Transverse colon (tissue), 4 donors: ENCODE results near the gene PSKH1. TPM values are rescaled to one million over a fixed set of nuclear protein-coding genes. Genes with fewer than 3 reads are reported as not detected.

ENCODE experiments used
- DNase-seq: peaks from one replicate; pipeline ENCODE4 v3.0.0-alpha.2; 2019
- H3K27ac ChIP-seq, 4 donors: fragments of 200-600 bp; sonication (generic); 2 replicates each; pipeline ENCODE4 v1.5.1; 2016 to 2018; ENCODE audit warnings: inconsistent platforms in 4 of 4
- H3K27me3 ChIP-seq: fragments of 200-600 bp; sonication (generic); 2 replicates; pipeline ENCODE4 v1.5.1; 2017; ENCODE audit warnings: inconsistent platforms
- H3K36me3 ChIP-seq, 4 donors: fragments of 200-600 bp; sonication (generic); 2 replicates each; pipeline ENCODE4 v1.5.1; 2017 to 2019; ENCODE audit warnings: inconsistent platforms in 4 of 4
- H3K4me1 ChIP-seq, 4 donors: fragments of 200-600 bp; sonication (generic); 2 replicates each; pipeline ENCODE4 v1.5.1; 2017 to 2020; ENCODE audit warnings: inconsistent platforms in 4 of 4
- H3K4me3 ChIP-seq, 4 donors: fragments of 200-600 bp; sonication (generic); 1 replicate in 1 of 4; 2 replicates in 3 of 4; pipeline versions ENCODE4 v1.5.1 to v1.6.1; 2017 to 2019; ENCODE audit warnings: inconsistent platforms in 4 of 4
- H3K9me3 ChIP-seq, 2 donors: fragments of 200-600 bp; sonication (generic); 2 replicates each; pipeline ENCODE4 v1.5.1; 2017 to 2019; ENCODE audit warnings: inconsistent platforms in 2 of 2
- EP300 ChIP-seq: sonication (generic); formaldehyde crosslinking; IDR thresholded peaks from one replicate; pipeline ENCODE4 v1.6.1; 2017; ENCODE audit warnings: antibody characterized with exemption, low read depth
- POLR2A ChIP-seq: fragments of 450-650 bp; IDR thresholded peaks from one replicate; pipeline ENCODE4 v1.6.1; 2016; ENCODE audit warnings: antibody characterized with exemption, mild to moderate bottlenecking, moderate library complexity
- POLR2AphosphoS5 ChIP-seq, 3 donors: sonication (generic); formaldehyde crosslinking; IDR thresholded peaks; one replicate each; pipeline ENCODE4 v1.6.1; 2016; ENCODE audit warnings: antibody characterized with exemption in 3 of 3
- WGBS, 2 donors: methylation state at CpG; one replicate each; pipeline ENCODE4 v1.1.5; 2018; ENCODE audit warnings: low coverage in 1 of 2; 5-methylcytosine and 5-hydroxymethylcytosine counted together
- in situ Hi-C, 4 donors: fragments of 200-750 bp; cut with MboI; loops; one replicate each; pipeline versions ENCODE4 v1.15.0 to v1.15.1; 2017; ENCODE audit warnings: low sequenced_read_pairs in 3 of 4, low pct_ligation_motif_present in 1 of 4, low pct_unique_long_range_greater_than_20kb in 1 of 4
- intact Hi-C: fragments of 100-400 bp; cut with DNase I; formaldehyde crosslinking; loops from one replicate; pipeline ENCODE4 v1.15.1; 2023; ENCODE audit warnings: low total_unique reads
- total RNA-seq, 4 donors: library from RNA; depleted of rRNA; stranded (reverse); fragments of >200 nt; gene quantifications; one replicate each; pipeline ENCODE4 v1.1.0, GENCODE V29; 2016
- TF ChIP-seq, protein P1 (sequence below), 5 experiments: fragments of 200-600 bp in 3 of 5; fragments of 450-650 bp in 2 of 5; sonication (generic) in 3 of 5; IDR thresholded peaks; 1 replicate in 2 of 5; 2 replicates in 3 of 5; pipeline ENCODE4 v1.5.1; 2016 to 2017; ENCODE audit warnings: antibody characterized with exemption in 5 of 5, inconsistent platforms in 3 of 5, mild to moderate bottlenecking in 2 of 5, moderate library complexity in 1 of 5

Gene PSKH1
- total RNA-seq, 4 donors from 2014 or later, result 24.1 to 132 (median 56.2) TPM

DNA sequence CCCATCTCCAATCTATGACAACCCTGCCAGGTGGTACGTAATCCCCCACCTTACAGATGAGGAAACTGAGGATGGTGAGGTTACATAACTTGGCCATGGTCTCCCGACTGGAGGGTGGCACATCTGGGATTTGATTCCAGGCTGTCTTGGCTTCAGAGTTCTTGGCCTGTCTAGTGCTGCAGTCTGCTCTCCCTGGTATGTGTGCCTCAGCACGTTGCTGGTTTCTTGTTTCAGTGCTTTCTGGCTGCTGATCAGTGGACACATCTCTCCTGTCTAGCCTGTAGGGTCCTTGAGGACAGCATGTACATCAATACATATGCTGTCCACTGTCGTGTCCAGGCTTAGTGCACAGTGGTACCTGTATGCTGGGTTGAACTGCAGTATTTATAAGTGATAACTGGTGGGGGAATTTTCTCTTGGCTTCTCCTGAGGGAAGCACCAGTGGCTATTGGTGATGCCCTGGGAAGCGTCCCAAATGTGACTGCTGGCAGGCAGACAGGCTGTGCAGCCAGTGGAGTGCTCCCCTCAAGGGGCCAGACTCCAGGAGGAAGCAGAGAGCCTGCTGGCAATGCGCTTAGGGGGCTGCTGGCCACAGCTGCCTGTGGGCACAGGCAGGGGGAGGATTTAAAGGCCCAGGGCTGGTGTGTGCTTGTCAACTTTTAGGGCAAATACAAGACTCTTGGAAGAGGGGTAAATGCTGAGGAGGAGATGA lies 24.2 kb downstream of the PSKH1 start:
- in situ Hi-C loops, result no loop called here
- Histone ChIP-seq H3K9me3 (no peaks in the 10 kb centered on the region), H3K27me3 (no peaks in the 10 kb centered on the region), H3K4me3 (no peak overlapping the region), H3K4me1 (peaks cover 6 to 31% (median 14%) of the 10 kb centered on the region in 4 donors), H3K27ac (peak overlapping the region; percentile 10 to 54 (median 32)), H3K36me3 (no peaks in the 10 kb centered on the region)
- intact Hi-C loops, result no loop called here
- WGBS, 2 donors, result 67% methylated on average over 6 of the region's 6 CpGs; no CpG with 5 or more reads in 1 of the 2 donors
- no peak for TF ChIP-seq EP300
- TF ChIP-seq, protein P1, sequence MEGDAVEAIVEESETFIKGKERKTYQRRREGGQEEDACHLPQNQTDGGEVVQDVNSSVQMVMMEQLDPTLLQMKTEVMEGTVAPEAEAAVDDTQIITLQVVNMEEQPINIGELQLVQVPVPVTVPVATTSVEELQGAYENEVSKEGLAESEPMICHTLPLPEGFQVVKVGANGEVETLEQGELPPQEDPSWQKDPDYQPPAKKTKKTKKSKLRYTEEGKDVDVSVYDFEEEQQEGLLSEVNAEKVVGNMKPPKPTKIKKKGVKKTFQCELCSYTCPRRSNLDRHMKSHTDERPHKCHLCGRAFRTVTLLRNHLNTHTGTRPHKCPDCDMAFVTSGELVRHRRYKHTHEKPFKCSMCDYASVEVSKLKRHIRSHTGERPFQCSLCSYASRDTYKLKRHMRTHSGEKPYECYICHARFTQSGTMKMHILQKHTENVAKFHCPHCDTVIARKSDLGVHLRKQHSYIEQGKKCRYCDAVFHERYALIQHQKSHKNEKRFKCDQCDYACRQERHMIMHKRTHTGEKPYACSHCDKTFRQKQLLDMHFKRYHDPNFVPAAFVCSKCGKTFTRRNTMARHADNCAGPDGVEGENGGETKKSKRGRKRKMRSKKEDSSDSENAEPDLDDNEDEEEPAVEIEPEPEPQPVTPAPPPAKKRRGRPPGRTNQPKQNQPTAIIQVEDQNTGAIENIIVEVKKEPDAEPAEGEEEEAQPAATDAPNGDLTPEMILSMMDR (IDR thresholded peaks at IDR 0.05), result no peak
- TF ChIP-seq POLR2AphosphoS5 (IDR thresholded peaks at IDR 0.05), result no peak
- no peak for TF ChIP-seq POLR2A
- DNase-seq, result no peak

DNA sequence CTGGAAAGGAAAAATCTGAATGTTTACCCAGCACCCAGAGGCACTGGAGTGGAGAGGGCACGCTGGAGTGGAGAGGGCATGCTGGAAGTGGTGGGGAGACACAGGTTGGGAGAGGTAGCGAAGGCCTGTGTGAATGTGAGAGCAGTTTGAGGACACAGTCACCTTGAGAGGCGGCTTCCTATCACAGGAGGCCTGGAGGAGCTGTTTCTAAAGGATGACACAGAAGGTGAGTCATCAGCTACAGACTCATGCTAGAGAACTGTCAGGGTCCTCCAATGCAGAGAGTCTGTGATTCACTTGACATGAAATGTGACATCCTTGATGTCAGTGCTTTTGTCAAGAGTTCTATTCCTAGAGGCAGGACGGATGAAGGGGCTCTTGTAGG lies 24.8 kb downstream of the PSKH1 start:
- no peak for DNase-seq
- Histone ChIP-seq H3K4me1 (peaks cover 6 to 31% (median 14%) of the 10 kb centered on the region in 4 donors), H3K27me3 (no peaks in the 10 kb centered on the region), H3K36me3 (no peaks in the 10 kb centered on the region), H3K4me3 (no peak overlapping the region), H3K27ac (peak overlapping the region; percentile 10 to 54 (median 32)), H3K9me3 (no peaks in the 10 kb centered on the region)
- in situ Hi-C loops, result no loop called here
- WGBS, 2 donors, result 85 to 89% methylated on average over 3 to 4 of the region's 4 CpGs
- TF ChIP-seq, protein P1 (IDR thresholded peaks at IDR 0.05), result no peak
- no peak for TF ChIP-seq POLR2A
- no peak for TF ChIP-seq POLR2AphosphoS5 (IDR thresholded peaks at IDR 0.05)
- no peak for TF ChIP-seq EP300
- intact Hi-C loops, result no loop called here

DNA sequence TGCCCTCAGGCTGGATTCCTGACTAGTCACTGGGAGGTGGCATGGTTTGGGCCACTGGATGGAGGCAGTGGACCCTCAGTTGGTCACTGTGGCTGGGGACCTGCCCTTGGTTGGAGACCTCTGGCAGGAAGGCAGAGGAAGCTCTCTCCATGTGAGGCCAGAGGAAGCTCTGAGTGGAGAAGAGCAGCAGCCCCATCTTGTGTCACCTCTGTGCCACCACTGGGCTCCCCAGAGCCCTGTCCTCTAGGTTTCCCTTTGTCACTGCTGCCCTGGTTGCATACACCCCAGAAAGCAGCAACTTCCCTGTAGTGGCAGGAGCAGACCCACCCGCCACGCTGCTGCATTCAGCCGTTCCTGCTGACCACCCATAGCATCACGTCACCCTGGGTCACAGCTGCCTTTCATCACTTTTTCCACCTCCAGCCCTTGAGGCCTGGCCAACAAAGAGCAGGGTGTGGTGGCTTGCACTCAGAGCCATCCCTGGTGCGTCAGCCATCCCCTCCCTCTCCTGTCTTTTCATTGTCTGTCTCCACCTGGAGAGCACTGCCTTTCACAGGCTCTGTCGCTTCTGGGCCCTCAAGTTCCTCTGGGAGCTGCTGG lies 26.7 kb downstream of the PSKH1 start:
- H3K36me3 ChIP-seq, result no peaks in the 10 kb centered on the region
- WGBS, 2 donors, result 86 to 88% methylated on average over 2 to 6 of the region's 6 CpGs

GRCh38 chr16:67922221-67922620 lies 29.2 kb downstream of the PSKH1 start:
- no peak for DNase-seq
- intact Hi-C loops (loop anchor here (10.0 kb wide), 1 partner anchor 107 kb away; no protein-coding TSS in a partner anchor), in situ Hi-C loops (loop anchor here in 2 of 4 donors (10.0 kb wide), 1 partner anchor 107 kb away; no protein-coding TSS in a partner anchor)
- Histone ChIP-seq H3K27ac (no peak overlapping the region), H3K36me3 (no peaks in the 10 kb centered on the region), H3K27me3 (no peaks in the 10 kb centered on the region), H3K4me3 (no peak overlapping the region), H3K4me1 (peaks cover 0 to 11% (median 7%) of the 10 kb centered on the region in 4 donors), H3K9me3 (no peaks in the 10 kb centered on the region)
- 83 to 85% methylated on average over 3 to 5 of the region's 5 CpGs for WGBS, 2 donors
- no peak for TF ChIP-seq EP300
- TF ChIP-seq, protein P1 (IDR thresholded peaks at IDR 0.05), result no peak

More for the DNA sequence above, 26.7 kb downstream of the PSKH1 start:
- TF ChIP-seq POLR2A, result no peak
- TF ChIP-seq EP300, result no peak
- TF ChIP-seq POLR2AphosphoS5 (IDR thresholded peaks at IDR 0.05), result no peak
- TF ChIP-seq, protein P1 (IDR thresholded peaks at IDR 0.05), result no peak
- Histone ChIP-seq H3K27me3 (no peaks in the 10 kb centered on the region), H3K27ac (no peak overlapping the region), H3K4me3 (no peak overlapping the region), H3K4me1 (peaks cover 6 to 31% (median 14%) of the 10 kb centered on the region in 4 donors), H3K9me3 (no peaks in the 10 kb centered on the region)
- in situ Hi-C loops (loop anchor here in 2 of 4 donors (10.0 kb wide), 1 partner anchor 105 kb away; no protein-coding TSS in a partner anchor), intact Hi-C loops (loop anchor here (10.0 kb wide), 1 partner anchor 105 kb away; no protein-coding TSS in a partner anchor)
- DNase-seq, result no peak
